ENCODE measurements around the gene CLCN7. TPM values are rescaled to one million over a fixed set of nuclear protein-coding genes. Genes with fewer than 3 reads are reported as not detected.

Gene CLCN7
- total and polyA plus RNA-seq, 2 of the 4 experiments (the other 2 are of a cell fraction), result 10.8 to 45.2 TPM

DNA sequence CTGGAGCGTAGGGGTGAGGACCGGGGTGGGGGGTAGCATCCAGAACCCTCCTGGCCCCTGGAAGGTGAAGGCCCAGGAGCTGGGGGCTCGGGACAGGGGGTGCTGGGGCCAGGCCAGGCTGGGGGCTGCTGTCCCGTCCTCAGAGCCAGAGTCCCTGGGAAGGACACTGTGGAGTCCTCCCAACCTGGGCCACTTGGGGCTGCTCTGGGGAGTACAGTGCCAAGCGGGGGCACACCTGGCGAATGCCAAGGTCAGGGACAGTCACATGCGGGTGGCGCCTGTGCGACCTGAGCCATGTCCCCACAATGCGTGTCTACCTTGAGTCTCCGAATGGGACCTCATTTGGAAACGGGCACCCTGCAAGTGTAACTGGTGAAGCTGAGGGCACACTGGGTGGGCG lies 45.2 kb downstream of the CLCN7 start:
- Histone ChIP-seq H2AK9ac (replicated peaks; ENCODE audit: low read depth, low read length, poor library complexity) (no peak overlapping the region), H4K91ac (ENCODE audit: insufficient read depth, low read depth, low read length) (no peak overlapping the region), H3K27ac (ENCODE audit: insufficient read depth, low read length) (no peak overlapping the region), H2BK15ac (ENCODE audit: low read depth, low read length) (no peak overlapping the region), H3K79me1 (ENCODE audit: low read depth in 1 of 2, low read length in 2 of 2) (no peaks in the 10 kb centered on the region), H4K20me1 (ENCODE audit: insufficient read depth, low read length) (no peaks in the 10 kb centered on the region), H3K4me2 (ENCODE audit: low read depth, low read length) (no peak overlapping the region), H4K8ac (ENCODE audit: low read depth in 2 of 2, low read length in 2 of 2) (no peak overlapping the region), H2BK120ac (ENCODE audit: low read depth, low read length) (no peak overlapping the region), H2AK5ac (ENCODE audit: low read depth, low read length) (no peak overlapping the region), H4K5ac (ENCODE audit: low read depth, low read length) (no peak overlapping the region), H3K36me3 (ENCODE audit: control insufficient read depth, insufficient read depth, low read length) (no peaks in the 10 kb centered on the region), H3K4me3 (ENCODE audit: insufficient read depth, low read depth, low read length) (no peak overlapping the region), H3K23ac (ENCODE audit: low read depth, low read length) (no peak overlapping the region), H2BK5ac (ENCODE audit: low read depth, low read length, poor library complexity, severe bottlenecking) (no peak overlapping the region), H2BK20ac (ENCODE audit: low read depth, low read length) (no peak overlapping the region), H3K56ac (ENCODE audit: extremely low read depth, insufficient read depth, low read length) (no peak overlapping the region), H3K4ac (ENCODE audit: low read depth, low read length) (no peak overlapping the region), H3K9ac (ENCODE audit: low read depth, low read length) (no peak overlapping the region), H3K9me1 (ENCODE audit: insufficient read depth, low read length) (no peaks in the 10 kb centered on the region), H3K14ac (replicated peaks; ENCODE audit: low read depth, low read length) (no peak overlapping the region), H3K4me1 (ENCODE audit: control insufficient read depth, insufficient read depth, low read length) (no peaks in the 10 kb centered on the region), H3K18ac (ENCODE audit: low read depth, low read length) (no peak overlapping the region), H3K9me3 (ENCODE audit: control insufficient read depth, insufficient read depth, low read length) (no peaks in the 10 kb centered on the region), H3K27me3 (ENCODE audit: control insufficient read depth, insufficient read depth, low read length) (peaks cover 10% of the 10 kb centered on the region; the same call in 1 of the 2 replicates), H2AFZ (replicated peaks; ENCODE audit: low read length, poor library complexity) (no peak overlapping the region)
- POLR2A ChIA-PET (ENCODE audit: unreplicated experiment), result no interaction called here
- no peak for ATAC-seq (ENCODE audit: low read depth)
- intact Hi-C loops (cut with micrococcal nuclease), result loop anchor here (10.0 kb wide), 1 partner anchor 45 kb away; the partner anchor contains the start of gene CLCN7
- CTCF ChIA-PET, result no interaction called here
- WGBS, 2 experiments (ENCODE audit: extremely low coverage in 2 of 2, insufficient read length in 1 of 2), result 96% methylated on average over 7 of the region's 13 CpGs; no CpG with 5 or more reads in 1 of the 2 experiments
- TF ChIP-seq BHLHE40 (IDR thresholded peaks at IDR 0.05; ENCODE audit: low read depth, low read length) (no peak), FOS (IDR thresholded peaks at IDR 0.05; ENCODE audit: low read depth, low read length) (no peak), SMC3 (IDR thresholded peaks at IDR 0.05; ENCODE audit: low read depth, low read length) (no peak), MAZ (IDR thresholded peaks at IDR 0.05; ENCODE audit: borderline replicate concordance, low read depth, low read length) (no peak), POLR2A (IDR thresholded peaks at IDR 0.05; ENCODE audit: low read depth, low read length) (no peak), RAD21 (IDR thresholded peaks at IDR 0.05; ENCODE audit: low read length) (no peak), MXI1 (IDR thresholded peaks at IDR 0.05; ENCODE audit: borderline replicate concordance, low read depth, low read length) (no peak), RFX5 (IDR thresholded peaks at IDR 0.05; ENCODE audit: low read depth, low read length) (no peak), ELK1 (IDR thresholded peaks at IDR 0.05; ENCODE audit: borderline replicate concordance, low read depth, low read length) (no peak), USF2 (IDR thresholded peaks at IDR 0.05; ENCODE audit: low read depth, low read length) (no peak), CEBPB (IDR thresholded peaks at IDR 0.05; ENCODE audit: low read depth, low read length) (no peak), RCOR1 (IDR thresholded peaks at IDR 0.05; ENCODE audit: insufficient replicate concordance, low read length) (no peak), CHD1 (IDR thresholded peaks at IDR 0.05; ENCODE audit: low read depth, low read length) (no peak), NFE2L2 (IDR thresholded peaks at IDR 0.05; ENCODE audit: low read depth, low read length) (no peak), MAFK (IDR thresholded peaks at IDR 0.05; ENCODE audit: low read depth, low read length) (no peak)
- BruUV-seq (replicated peaks), result no TSS peak
- dilution Hi-C loops (cut with HindIII; ENCODE audit: low sequenced_read_pairs, unreplicated experiment), result no loop called here
- in situ Hi-C loops (cut with MboI; ENCODE audit: low sequenced_read_pairs), result no loop called here
- DNase-seq, result no peak

Data from IMR-90 (cell line).